ENCODE results near the gene CYFIP1. TPM values are rescaled to one million over a fixed set of nuclear protein-coding genes. Genes with fewer than 3 reads are reported as not detected.

Gene CYFIP1
- polyA plus RNA-seq, 1 donor from 2014 or later = 9.3 TPM

- no peaks in the 10 kb centered on the region for H3K9me2 ChIP-seq (ENCODE audit: insufficient read depth, low read length)
- no peaks in the 10 kb centered on the region for H3K79me2 ChIP-seq (replicated peaks; ENCODE audit: insufficient read depth, low read length)
- TF ChIP-seq RAD21 (conservative IDR thresholded peaks at IDR 0.05) (no peak), MXI1 (conservative IDR thresholded peaks at IDR 0.05; ENCODE audit: poor library complexity, severe bottlenecking) (no peak), POLR2AphosphoS5 (IDR thresholded peaks at IDR 0.05) (no peak), EZH2 (IDR thresholded peaks at IDR 0.05; ENCODE audit: borderline replicate concordance, insufficient read depth, low read length, poor library complexity, severe bottlenecking) (no peak), CTCF (IDR thresholded peaks at IDR 0.05; ENCODE audit: poor library complexity, severe bottlenecking) (no peak), TAF1 (IDR thresholded peaks at IDR 0.05; ENCODE audit: low read depth) (no peak), EP300 (conservative IDR thresholded peaks at IDR 0.05; ENCODE audit: poor library complexity, severe bottlenecking) (no peak), REST (IDR thresholded peaks at IDR 0.05; ENCODE audit: borderline replicate concordance) (no peak), SMC3 (conservative IDR thresholded peaks at IDR 0.05; ENCODE audit: poor library complexity) (no peak)
- H3K27me3 ChIP-seq (ENCODE audit: insufficient read depth, low read depth, low read length) = no peaks in the 10 kb centered on the region
- H3K27ac ChIP-seq (ENCODE audit: low read length) = no peak overlapping the region
- H3K4me3 ChIP-seq (ENCODE audit: low read length) = no peak overlapping the region
- H3K9ac ChIP-seq (ENCODE audit: low read length) = no peak overlapping the region
- H3K36me3 ChIP-seq (ENCODE audit: insufficient read depth, low read length) = no peaks in the 10 kb centered on the region
- no peak overlapping the region for H3K4me2 ChIP-seq (ENCODE audit: low read length)
- H4K20me1 ChIP-seq (ENCODE audit: insufficient read depth) = no peaks in the 10 kb centered on the region
- no peaks in the 10 kb centered on the region for H3F3A ChIP-seq (ENCODE audit: insufficient read depth, low read length, poor library complexity, severe bottlenecking)
- no peaks in the 10 kb centered on the region for H3K9me3 ChIP-seq (ENCODE audit: low read length)
- no peak overlapping the region for H2AFZ ChIP-seq (ENCODE audit: low read depth, low read length)
Measured at GRCh38 chr15:22877117-22877516, 103.1 kb downstream of the CYFIP1 start.

- Histone ChIP-seq H3F3A (ENCODE audit: insufficient read depth, low read length, poor library complexity, severe bottlenecking) (no peaks in the 10 kb centered on the region), H3K36me3 (ENCODE audit: insufficient read depth, low read length) (no peaks in the 10 kb centered on the region), H3K79me2 (replicated peaks; ENCODE audit: insufficient read depth, low read length) (no peaks in the 10 kb centered on the region), H3K27me3 (ENCODE audit: insufficient read depth, low read depth, low read length) (no peaks in the 10 kb centered on the region), H3K27ac (ENCODE audit: low read length) (no peak overlapping the region), H3K4me2 (ENCODE audit: low read length) (no peak overlapping the region), H3K4me3 (ENCODE audit: low read length) (no peak overlapping the region), H4K20me1 (ENCODE audit: insufficient read depth) (no peaks in the 10 kb centered on the region), H3K9me2 (ENCODE audit: insufficient read depth, low read length) (no peaks in the 10 kb centered on the region), H2AFZ (ENCODE audit: low read depth, low read length) (no peak overlapping the region), H3K9ac (ENCODE audit: low read length) (no peak overlapping the region), H3K9me3 (ENCODE audit: low read length) (no peaks in the 10 kb centered on the region)
- TF ChIP-seq MXI1 (conservative IDR thresholded peaks at IDR 0.05; ENCODE audit: poor library complexity, severe bottlenecking) = no peak
- TF ChIP-seq CTCF (IDR thresholded peaks at IDR 0.05; ENCODE audit: poor library complexity, severe bottlenecking) = no peak
- no peak for TF ChIP-seq TAF1 (IDR thresholded peaks at IDR 0.05; ENCODE audit: low read depth)
- no peak for TF ChIP-seq EP300 (conservative IDR thresholded peaks at IDR 0.05; ENCODE audit: poor library complexity, severe bottlenecking)
- TF ChIP-seq EZH2 (IDR thresholded peaks at IDR 0.05; ENCODE audit: borderline replicate concordance, insufficient read depth, low read length, poor library complexity, severe bottlenecking) = no peak
- no peak for TF ChIP-seq POLR2AphosphoS5 (IDR thresholded peaks at IDR 0.05)
- TF ChIP-seq SMC3 (conservative IDR thresholded peaks at IDR 0.05; ENCODE audit: poor library complexity) = no peak
- TF ChIP-seq REST (IDR thresholded peaks at IDR 0.05; ENCODE audit: borderline replicate concordance) = no peak
- no peak for TF ChIP-seq RAD21 (conservative IDR thresholded peaks at IDR 0.05)
Measured at GRCh38 chr15:22874966-22875365, 105.2 kb downstream of the CYFIP1 start.

Measured in neural cell (in vitro differentiated cells).